ENCODE data around the gene AVP.
"Not testable (repeated sequence)": the region's sequence is repeated elsewhere in the genome, so short reads cannot be mapped to it uniquely, and the experiment has no call there.

Gene AVP

GRCh38 chr20:3067139-3068014 is 17.1 kb downstream of the AVP start:
- Histone ChIP-seq H3K27me3 (peaks cover 4% of the 10 kb centered on the region; the same call in 1 of the 2 replicates), H3K4me1 (no peaks in the 10 kb centered on the region), H3K9me3 (no peaks in the 10 kb centered on the region), H3K36me3 (no peaks in the 10 kb centered on the region), H3K4me3 (ENCODE audit: low read depth, low read length) (no peak overlapping the region)
- TF ChIP-seq CTCF (IDR thresholded peaks at IDR 0.05; ENCODE audit: low read depth, low read length): no peak
- DNase-seq: no peak

GRCh38 chr20:3064119-3064518 is 20.4 kb downstream of the AVP start:
- not testable (repeated sequence) for H3K27me3 ChIP-seq; H3K4me3 ChIP-seq (ENCODE audit: low read depth, low read length); H3K9me3 ChIP-seq; H3K36me3 ChIP-seq; H3K4me1 ChIP-seq; DNase-seq

GRCh38 chr20:3059489-3059888 is 25.0 kb downstream of the AVP start:
- Histone ChIP-seq H3K27me3 (peaks cover 4% of the 10 kb centered on the region; the same call in 1 of the 2 replicates), H3K4me1 (no peaks in the 10 kb centered on the region), H3K36me3 (no peaks in the 10 kb centered on the region), H3K4me3 (ENCODE audit: low read depth, low read length) (no peak overlapping the region), H3K9me3 (no peaks in the 10 kb centered on the region)
- TF ChIP-seq CTCF (IDR thresholded peaks at IDR 0.05; ENCODE audit: low read depth, low read length): no peak
- no peak for DNase-seq

- no peaks in the 10 kb centered on the region for H3K4me1 ChIP-seq
- no peak overlapping the region for H3K4me3 ChIP-seq (ENCODE audit: low read depth, low read length)
- H3K36me3 ChIP-seq: peaks cover 4% of the 10 kb centered on the region
- H3K9me3 ChIP-seq: no peaks in the 10 kb centered on the region
- H3K27me3 ChIP-seq: no peaks in the 10 kb centered on the region
- TF ChIP-seq CTCF (IDR thresholded peaks at IDR 0.05; ENCODE audit: low read depth, low read length): no peak
- no peak for DNase-seq
These were observed 33.0 kb downstream of the AVP start for GRCh38 chr20:3051385-3052019.

GRCh38 chr20:3047486-3048419 is 36.8 kb downstream of the AVP start:
- peaks cover 4% of the 10 kb centered on the region for H3K36me3 ChIP-seq
- no peak for DNase-seq
- no peaks in the 10 kb centered on the region for H3K4me1 ChIP-seq
- H3K9me3 ChIP-seq: no peaks in the 10 kb centered on the region
- no peaks in the 10 kb centered on the region for H3K27me3 ChIP-seq
- TF ChIP-seq CTCF (IDR thresholded peaks at IDR 0.05; ENCODE audit: low read depth, low read length): no peak
- no peak overlapping the region for H3K4me3 ChIP-seq (ENCODE audit: low read depth, low read length)

Data from BE2C (cell line).